IMR-90 (cell line): Measurements from ENCODE around the gene SIK3. TPM values are rescaled to one million over a fixed set of nuclear protein-coding genes. Genes with fewer than 3 reads are reported as not detected.

Experiments used
- ATAC-seq: fragments of 200-7000 bp; cut with Tn5 transposase; 2 replicates; pipeline ENCODE4 v1.9.1; 2020; ENCODE audit warnings: low read depth, mild to moderate bottlenecking, moderate library complexity
- BruUV-seq: library from RNA; stranded (reverse); fragments of 400-500 nt; replicated peaks from 2 replicates; lab custom pipeline; 2021; lab: Mats Ljungman, UMichigan
- CTCF ChIA-PET: fragments of 300-600 bp; formaldehyde crosslinking; extraction: SDS; loops from one replicate; lab custom pipeline; 2021; ENCODE audit warnings: antibody characterized with exemption; lab: Yijun Ruan, JAX
- POLR2A ChIA-PET: fragments of 300-600 bp; sonication (Branson Sonifier 250); formaldehyde crosslinking; loops from one replicate; lab custom pipeline; 2022; ENCODE audit warnings: antibody characterized with exemption; ENCODE audit not compliant: unreplicated experiment; lab: Charles Lee
- DNase-seq: peaks from one replicate; pipeline ENCODE4 v3.0.0; 2013
- H2AFZ ChIP-seq: replicated peaks from 2 replicates; pipeline ENCODE3; 2013; ENCODE audit warnings: low read length, mild to moderate bottlenecking; ENCODE audit not compliant: poor library complexity
- H2AK5ac ChIP-seq: 2 replicates; pipeline ENCODE4 v1.6.1; 2013; ENCODE audit warnings: low read depth, low read length, inconsistent platforms
- H2AK9ac ChIP-seq: replicated peaks from 2 replicates; pipeline ENCODE3; 2013; ENCODE audit warnings: mild to moderate bottlenecking, low read depth, low read length, moderate library complexity; ENCODE audit not compliant: poor library complexity
- H2BK120ac ChIP-seq: 2 replicates; pipeline ENCODE4 v1.6.1; 2013; ENCODE audit warnings: low read depth, low read length, inconsistent platforms
- H2BK15ac ChIP-seq: 3 replicates; pipeline ENCODE4 v1.6.1; 2013; ENCODE audit warnings: low read depth, low read length, inconsistent platforms
- H2BK20ac ChIP-seq: 2 replicates; pipeline ENCODE4 v1.6.1; 2013; ENCODE audit warnings: low read depth, mild to moderate bottlenecking, inconsistent platforms, low read length, moderate library complexity
- H2BK5ac ChIP-seq: 2 replicates; pipeline ENCODE4 v1.6.1; 2013; ENCODE audit warnings: mild to moderate bottlenecking, low read depth, low read length, inconsistent platforms; ENCODE audit not compliant: poor library complexity, severe bottlenecking
- H3K14ac ChIP-seq: replicated peaks from 2 replicates; pipeline ENCODE4 v1.6.1; 2013; ENCODE audit warnings: low read depth, low read length, inconsistent platforms
- H3K18ac ChIP-seq: 2 replicates; pipeline ENCODE4 v1.6.1; 2013; ENCODE audit warnings: low read depth, low read length, control low read depth
- H3K23ac ChIP-seq: 2 replicates; pipeline ENCODE4 v1.6.1; 2013; ENCODE audit warnings: low read depth, low read length, inconsistent platforms
- H3K27ac ChIP-seq: 2 replicates; pipeline ENCODE4 v1.5.1; 2013; ENCODE audit warnings: mild to moderate bottlenecking, control low read depth, low read length; ENCODE audit not compliant: insufficient read depth
- H3K27me3 ChIP-seq: 2 replicates; pipeline ENCODE4 v1.6.1; 2013; ENCODE audit warnings: low read length; ENCODE audit not compliant: control insufficient read depth, insufficient read depth
- H3K36me3 ChIP-seq: 2 replicates; pipeline ENCODE4 v1.6.1; 2013; ENCODE audit warnings: low read length, mixed read lengths; ENCODE audit not compliant: control insufficient read depth, insufficient read depth
- H3K4ac ChIP-seq: 2 replicates; pipeline ENCODE4 v1.6.1; 2013; ENCODE audit warnings: low read depth, low read length, inconsistent platforms
- H3K4me1 ChIP-seq: 2 replicates; pipeline ENCODE4 v1.6.1; 2013; ENCODE audit warnings: low read length, mixed read lengths; ENCODE audit not compliant: control insufficient read depth, insufficient read depth
- H3K4me2 ChIP-seq: 2 replicates; pipeline ENCODE4 v1.6.1; 2013; ENCODE audit warnings: low read depth, mild to moderate bottlenecking, control low read depth, low read length, moderate library complexity
- H3K4me3 ChIP-seq: 2 replicates; pipeline ENCODE4 v1.5.1; 2013; ENCODE audit warnings: low read depth, mild to moderate bottlenecking, control low read depth, low read length, moderate library complexity; ENCODE audit not compliant: insufficient read depth
- H3K56ac ChIP-seq: 2 replicates; pipeline ENCODE4 v1.6.1; 2013; ENCODE audit warnings: low read length, inconsistent platforms; ENCODE audit not compliant: insufficient read depth; ENCODE audit errors: extremely low read depth
- H3K79me1 ChIP-seq, 2 experiments: 2 replicates each; pipeline ENCODE4 v1.6.1; 2013; ENCODE audit warnings: low read length in 2 of 2, inconsistent platforms in 1 of 2, low read depth in 1 of 2
- H3K9ac ChIP-seq: 2 replicates; pipeline ENCODE4 v1.6.1; 2013; ENCODE audit warnings: low read depth, low read length, control low read depth
- H3K9me1 ChIP-seq: 2 replicates; pipeline ENCODE4 v1.6.1; 2013; ENCODE audit warnings: low read length, inconsistent platforms; ENCODE audit not compliant: insufficient read depth
- H3K9me3 ChIP-seq: 2 replicates; pipeline ENCODE4 v1.6.1; 2013; ENCODE audit warnings: low read length; ENCODE audit not compliant: control insufficient read depth, insufficient read depth
- H4K20me1 ChIP-seq: 2 replicates; pipeline ENCODE4 v1.6.1; 2013; ENCODE audit warnings: low read length, inconsistent platforms; ENCODE audit not compliant: insufficient read depth
- H4K5ac ChIP-seq: 2 replicates; pipeline ENCODE4 v1.6.1; 2013; ENCODE audit warnings: mild to moderate bottlenecking, low read depth, low read length, control low read depth
- H4K8ac ChIP-seq, 2 experiments: 2 replicates each; pipeline ENCODE4 v1.6.1; 2013; ENCODE audit warnings: low read depth in 2 of 2, low read length in 2 of 2, control low read depth in 1 of 2, inconsistent platforms in 1 of 2
- H4K91ac ChIP-seq: 2 replicates; pipeline ENCODE4 v1.6.1; 2013; ENCODE audit warnings: low read depth, low read length, inconsistent platforms; ENCODE audit not compliant: insufficient read depth
- CEBPB ChIP-seq: IDR thresholded peaks from 2 replicates; pipeline ENCODE4 v1.6.1; 2012; ENCODE audit warnings: low read depth, low read length, improper control_type of control experiment
- CTCF ChIP-seq: conservative IDR thresholded peaks from 2 replicates; pipeline ENCODE4 v1.5.1; 2012; ENCODE audit warnings: mild to moderate bottlenecking, low read depth, low read length, improper control_type of control experiment
- RFX5 ChIP-seq: IDR thresholded peaks from 2 replicates; pipeline ENCODE4 v1.8.0; 2012; ENCODE audit warnings: low read depth, mild to moderate bottlenecking, low read length, moderate library complexity
- SMC3 ChIP-seq: fragments of 150-350 bp; IDR thresholded peaks from 2 replicates; pipeline ENCODE4 v1.6.1; 2016; ENCODE audit warnings: low read depth, mild to moderate bottlenecking, antibody characterized with exemption, low read length, moderate library complexity
- WGBS, 2 experiments: methylation state at CpG; one replicate each; pipeline versions ENCODE4 v1.1.5 to v1.1.7; 2013; ENCODE audit warnings: missing lambda C conversion rate in 2 of 2; ENCODE audit not compliant: insufficient read length in 1 of 2; ENCODE audit errors: extremely low coverage in 2 of 2; 5-methylcytosine and 5-hydroxymethylcytosine counted together
- dilution Hi-C: fragments of 300-500 bp; cut with HindIII; formaldehyde crosslinking; loops from one replicate; pipeline ENCODE4 v1.14.3; 2018; ENCODE audit warnings: low sequenced_read_pairs; ENCODE audit not compliant: unreplicated experiment
- in situ Hi-C: fragments of 300-500 bp; cut with MboI; formaldehyde crosslinking; loops from 3 replicates; pipeline ENCODE4 v1.14.3; 2019; ENCODE audit warnings: low sequenced_read_pairs, inconsistent platforms, mixed read lengths
- intact Hi-C: fragments of 100-400 bp; cut with micrococcal nuclease; formaldehyde crosslinking; loops from 2 replicates; pipeline ENCODE4 v1.10.0; 2022
- polyA plus RNA-seq, 3 experiments: library from polyadenylated mRNA; depleted of rRNA; stranded (reverse); fragments of >200 nt; gene quantifications; 2 replicates each; pipeline ENCODE4 v1.2.3, GENCODE V29; 2012; ENCODE audit warnings: low replicate concordance in 1 of 3
- total RNA-seq: library from RNA; depleted of rRNA; stranded (reverse); fragments of >200 nt; gene quantifications from 2 replicates; pipeline ENCODE4 v1.2.3, GENCODE V29; 2012

SIK3 gene
- total and polyA plus RNA-seq, 2 of the 4 experiments (the other 2 are of a cell fraction) = 8.2 to 9.1 TPM

- BruUV-seq = no TSS peak
- no CpG with 5 or more reads among the region's 1 CpG for WGBS, 2 experiments
- Histone ChIP-seq H3K9me3 (no peaks in the 10 kb centered on the region), H3K27me3 (no peaks in the 10 kb centered on the region), H4K91ac (no peak overlapping the region), H2AFZ (no peak overlapping the region), H3K27ac (no peak overlapping the region), H3K4ac (no peak overlapping the region), H3K9me1 (peaks cover under 1% of the 10 kb centered on the region; the same call in 1 of the 2 replicates), H3K14ac (no peak overlapping the region), H3K79me1 (peaks cover 14 to 45% of the 10 kb centered on the region in 2 experiments), H3K4me2 (no peak overlapping the region), H3K56ac (no peak overlapping the region), H2AK9ac (no peak overlapping the region), H2AK5ac (no peak overlapping the region), H3K4me3 (no peak overlapping the region), H3K4me1 (no peaks in the 10 kb centered on the region), H3K36me3 (no peaks in the 10 kb centered on the region), H4K5ac (no peak overlapping the region), H4K20me1 (peaks cover 6% of the 10 kb centered on the region; the same call in 1 of the 2 replicates), H2BK20ac (no peak overlapping the region), H4K8ac (no peak overlapping the region), H2BK15ac (no peak overlapping the region), H3K23ac (no peak overlapping the region), H3K18ac (no peak overlapping the region), H2BK5ac (no peak overlapping the region), H2BK120ac (no peak overlapping the region), H3K9ac (no peak overlapping the region)
- TF ChIP-seq RFX5 (no peak), SMC3 (no peak), CEBPB (no peak), CTCF (no peak)
- ChIA-PET POLR2A (no interaction called here), CTCF (interaction anchor here (0.6 kb wide), 1 partner anchor 1925 kb away, joined by 3 read pairs; no protein-coding TSS in a partner anchor)
- no peak for DNase-seq
- intact Hi-C loops (no loop called here), dilution Hi-C loops (no loop called here), in situ Hi-C loops (no loop called here)
- ATAC-seq = no peak
These were observed 80.8 kb downstream of the SIK3 start for GRCh38 chr11:117017456-117017855.
